ENCODE measurements around the gene CLCF1. TPM values are rescaled to one million over a fixed set of nuclear protein-coding genes. Genes with fewer than 3 reads are reported as not detected.
A peak's percentile ranks its signal among the peaks of the same experiment; 100 is the strongest.

CLCF1 gene
- total and polyA plus RNA-seq, 2 of the 13 experiments (the other 11 are each of a cell fraction or from before 2014, with no cell fraction given), result 0.49 to 0.78 TPM

DNA sequence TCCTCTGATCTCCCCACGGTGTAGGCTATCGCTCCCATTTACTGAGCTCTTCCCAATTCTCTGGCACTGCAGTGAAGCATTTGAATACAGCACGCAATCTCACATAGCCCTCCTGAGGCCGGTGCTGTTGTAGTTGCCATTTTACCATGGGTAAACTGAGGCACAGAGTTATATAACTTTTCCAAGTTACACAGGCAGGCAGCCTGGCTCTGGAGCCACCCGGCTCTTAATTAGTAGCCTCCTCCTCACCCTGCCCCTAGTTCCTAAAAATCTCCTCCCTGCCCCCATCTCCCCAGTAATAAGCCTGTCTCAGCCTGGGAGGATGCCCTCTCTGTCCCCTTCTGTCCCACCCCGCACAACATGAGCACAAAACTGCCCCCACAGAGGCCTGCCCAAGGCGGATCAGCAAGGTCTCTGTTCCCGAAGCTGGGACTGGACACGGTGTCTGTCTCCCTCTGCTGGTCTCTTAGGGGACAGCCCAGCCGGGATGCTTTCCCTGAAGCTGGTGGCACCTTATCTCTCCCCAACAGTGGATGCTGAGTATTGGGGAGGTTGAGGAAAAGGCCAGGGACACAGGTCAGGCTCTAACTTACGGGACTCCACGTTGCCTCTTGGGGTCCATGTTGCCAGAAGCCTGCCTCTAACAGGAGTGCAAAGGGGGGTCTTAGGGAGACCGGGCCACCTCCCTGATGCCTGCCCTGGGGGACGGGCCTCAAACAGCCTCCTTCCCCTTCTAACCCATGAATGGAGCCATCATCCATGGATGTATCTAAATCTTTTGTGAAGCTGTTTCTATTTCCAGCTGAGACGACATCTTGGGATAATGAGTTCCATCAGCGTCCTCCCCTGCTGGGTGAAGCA lies 9.1 kb upstream of the CLCF1 start (continued):
- TF ChIP-seq, protein P1, sequence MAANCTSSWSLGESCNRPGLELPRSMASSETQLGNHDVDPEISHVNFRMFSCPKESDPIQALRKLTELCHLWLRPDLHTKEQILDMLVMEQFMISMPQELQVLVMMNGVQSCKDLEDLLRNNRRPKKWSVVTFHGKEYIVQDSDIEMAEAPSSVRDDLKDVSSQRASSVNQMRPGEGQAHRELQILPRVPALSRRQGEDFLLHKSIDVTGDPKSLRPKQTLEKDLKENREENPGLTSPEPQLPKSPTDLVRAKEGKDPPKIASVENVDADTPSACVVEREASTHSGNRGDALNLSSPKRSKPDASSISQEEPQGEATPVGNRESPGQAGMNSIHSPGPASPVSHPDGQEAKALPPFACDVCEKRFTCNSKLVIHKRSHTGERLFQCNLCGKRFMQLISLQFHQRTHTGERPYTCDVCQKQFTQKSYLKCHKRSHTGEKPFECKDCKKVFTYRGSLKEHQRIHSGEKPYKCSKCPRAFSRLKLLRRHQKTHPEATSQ (CRISPR knock-in tag; IDR thresholded peaks at IDR 0.05; ENCODE audit: borderline replicate concordance), result no peak
- TF ChIP-seq, protein P2, sequence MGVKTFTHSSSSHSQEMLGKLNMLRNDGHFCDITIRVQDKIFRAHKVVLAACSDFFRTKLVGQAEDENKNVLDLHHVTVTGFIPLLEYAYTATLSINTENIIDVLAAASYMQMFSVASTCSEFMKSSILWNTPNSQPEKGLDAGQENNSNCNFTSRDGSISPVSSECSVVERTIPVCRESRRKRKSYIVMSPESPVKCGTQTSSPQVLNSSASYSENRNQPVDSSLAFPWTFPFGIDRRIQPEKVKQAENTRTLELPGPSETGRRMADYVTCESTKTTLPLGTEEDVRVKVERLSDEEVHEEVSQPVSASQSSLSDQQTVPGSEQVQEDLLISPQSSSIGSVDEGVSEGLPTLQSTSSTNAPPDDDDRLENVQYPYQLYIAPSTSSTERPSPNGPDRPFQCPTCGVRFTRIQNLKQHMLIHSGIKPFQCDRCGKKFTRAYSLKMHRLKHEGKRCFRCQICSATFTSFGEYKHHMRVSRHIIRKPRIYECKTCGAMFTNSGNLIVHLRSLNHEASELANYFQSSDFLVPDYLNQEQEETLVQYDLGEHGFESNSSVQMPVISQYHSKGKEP (CRISPR knock-in tag; IDR thresholded peaks at IDR 0.05), result no peak
- TF ChIP-seq, protein P3, sequence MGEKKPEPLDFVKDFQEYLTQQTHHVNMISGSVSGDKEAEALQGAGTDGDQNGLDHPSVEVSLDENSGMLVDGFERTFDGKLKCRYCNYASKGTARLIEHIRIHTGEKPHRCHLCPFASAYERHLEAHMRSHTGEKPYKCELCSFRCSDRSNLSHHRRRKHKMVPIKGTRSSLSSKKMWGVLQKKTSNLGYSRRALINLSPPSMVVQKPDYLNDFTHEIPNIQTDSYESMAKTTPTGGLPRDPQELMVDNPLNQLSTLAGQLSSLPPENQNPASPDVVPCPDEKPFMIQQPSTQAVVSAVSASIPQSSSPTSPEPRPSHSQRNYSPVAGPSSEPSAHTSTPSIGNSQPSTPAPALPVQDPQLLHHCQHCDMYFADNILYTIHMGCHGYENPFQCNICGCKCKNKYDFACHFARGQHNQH (CRISPR knock-in tag; IDR thresholded peaks at IDR 0.05), result peak; percentile 51; the same call in 1 of the 2 replicates
- TF ChIP-seq CREBL2 (CRISPR knock-in tag; IDR thresholded peaks at IDR 0.05; ENCODE audit: borderline replicate concordance) (no peak), ZNF446 (CRISPR knock-in tag; IDR thresholded peaks at IDR 0.05) (no peak), SRSF1 (optimal IDR thresholded peaks at IDR 0.05; ENCODE audit: low read depth, low read length) (no peak), CREB1 (IDR thresholded peaks at IDR 0.05) (no peak), CREB1 (CRISPR knock-in tag; IDR thresholded peaks at IDR 0.05) (no peak), JUN (CRISPR knock-in tag; IDR thresholded peaks at IDR 0.05) (no peak), ZFP91 (CRISPR knock-in tag; IDR thresholded peaks at IDR 0.05; ENCODE audit: borderline replicate concordance) (peak; percentile 35; the same call in 1 of the 2 replicates), ZBTB37 (CRISPR knock-in tag; IDR thresholded peaks at IDR 0.05) (no peak), ZMYM4 (CRISPR knock-in tag; IDR thresholded peaks at IDR 0.05) (no peak), FOXJ3 (CRISPR knock-in tag; IDR thresholded peaks at IDR 0.05; ENCODE audit: borderline replicate concordance) (no peak), MAX (IDR thresholded peaks at IDR 0.05) (no peak; the same call in 1 of the 2 replicates), STAG1 (CRISPR knock-in tag; IDR thresholded peaks at IDR 0.05) (peak; percentile 98), RAD21 (CRISPR knock-in tag; IDR thresholded peaks at IDR 0.05) (peak; percentile 92), GPN1 (CRISPR knock-in tag; IDR thresholded peaks at IDR 0.05; ENCODE audit: borderline replicate concordance) (no peak), ZNF431 (CRISPR knock-in tag; IDR thresholded peaks at IDR 0.05; ENCODE audit: borderline replicate concordance, low read depth) (no peak)
- TF ChIP-seq, protein P4, sequence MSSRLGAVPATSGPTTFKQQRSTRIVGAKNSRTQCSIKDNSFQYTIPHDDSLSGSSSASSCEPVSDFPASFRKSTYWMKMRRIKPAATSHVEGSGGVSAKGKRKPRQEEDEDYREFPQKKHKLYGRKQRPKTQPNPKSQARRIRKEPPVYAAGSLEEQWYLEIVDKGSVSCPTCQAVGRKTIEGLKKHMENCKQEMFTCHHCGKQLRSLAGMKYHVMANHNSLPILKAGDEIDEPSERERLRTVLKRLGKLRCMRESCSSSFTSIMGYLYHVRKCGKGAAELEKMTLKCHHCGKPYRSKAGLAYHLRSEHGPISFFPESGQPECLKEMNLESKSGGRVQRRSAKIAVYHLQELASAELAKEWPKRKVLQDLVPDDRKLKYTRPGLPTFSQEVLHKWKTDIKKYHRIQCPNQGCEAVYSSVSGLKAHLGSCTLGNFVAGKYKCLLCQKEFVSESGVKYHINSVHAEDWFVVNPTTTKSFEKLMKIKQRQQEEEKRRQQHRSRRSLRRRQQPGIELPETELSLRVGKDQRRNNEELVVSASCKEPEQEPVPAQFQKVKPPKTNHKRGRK (CRISPR knock-in tag; IDR thresholded peaks at IDR 0.05), result no peak

All from HepG2 (cell line).